CD14-positive monocyte (primary cell): ENCODE results near the gene FAM168A. TPM values are rescaled to one million over a fixed set of nuclear protein-coding genes. Genes with fewer than 3 reads are reported as not detected.
A peak's percentile ranks its signal among the peaks of the same experiment; 100 is the strongest.

Experiments used
- DNase-seq, 3 donors: peaks; one replicate each; pipeline ENCODE4 v3.0.0-alpha.2; 2011 to 2022
- H2AFZ ChIP-seq: 2 replicates; pipeline ENCODE4 v1.6.0; 2012; ENCODE audit warnings: mild to moderate bottlenecking, low read depth, low read length, inconsistent platforms; ENCODE audit not compliant: insufficient read depth, poor library complexity, severe bottlenecking
- H3K27ac ChIP-seq, 2 donors: 1 replicate in 1 of 2; 2 replicates in 1 of 2; pipeline ENCODE4 v1.5.1; 2012 to 2013; ENCODE audit warnings: low read length in 2 of 2, control low read depth in 1 of 2, inconsistent platforms in 1 of 2, low read depth in 1 of 2, mild to moderate bottlenecking in 1 of 2
- H3K27me3 ChIP-seq, 2 donors: one replicate each; pipeline versions ENCODE4 v1.6.0 to v1.6.1; 2011 to 2013; ENCODE audit warnings: low read length in 2 of 2; ENCODE audit not compliant: control insufficient read depth in 2 of 2, insufficient read depth in 2 of 2
- H3K36me3 ChIP-seq, 2 donors: replicated peaks in 1 of 2; 1 replicate in 1 of 2; 2 replicates in 1 of 2; pipeline versions ENCODE4 v1.5.1 to v1.6.1; 2012 to 2013; ENCODE audit warnings: low read length in 2 of 2, control low read depth in 1 of 2, inconsistent platforms in 1 of 2, mild to moderate bottlenecking in 1 of 2; ENCODE audit not compliant: insufficient read depth in 2 of 2, control insufficient read depth in 1 of 2
- H3K4me1 ChIP-seq, 2 donors: 1 replicate in 1 of 2; 2 replicates in 1 of 2; pipeline versions ENCODE4 v1.5.1 to v1.6.1; 2012 to 2013; ENCODE audit warnings: low read length in 2 of 2, control low read depth in 1 of 2, inconsistent platforms in 1 of 2, mild to moderate bottlenecking in 1 of 2, moderate library complexity in 1 of 2; ENCODE audit not compliant: insufficient read depth in 2 of 2, control insufficient read depth in 1 of 2
- H3K4me2 ChIP-seq: replicated peaks from 2 replicates; pipeline ENCODE3; 2012; ENCODE audit warnings: low read length, moderate library complexity, mild to moderate bottlenecking; ENCODE audit not compliant: poor library complexity, severe bottlenecking; ENCODE audit errors: extremely low read depth
- H3K4me3 ChIP-seq, 3 experiments: fragments of 200-600 bp in 1 of 3; sonication (generic) in 1 of 3; replicated peaks in 1 of 3; 1 replicate in 2 of 3; 2 replicates in 1 of 3; pipeline ENCODE4 v1.5.1; 2011 to 2013; ENCODE audit warnings: low read length in 3 of 3, mild to moderate bottlenecking in 3 of 3, control low read depth in 2 of 3, low read depth in 2 of 3, inconsistent platforms in 1 of 3, moderate library complexity in 1 of 3
- H3K79me2 ChIP-seq: 2 replicates; pipeline ENCODE4 v1.6.0; 2012; ENCODE audit warnings: mild to moderate bottlenecking, control low read depth, inconsistent platforms, low read length, moderate library complexity; ENCODE audit not compliant: insufficient read depth
- H3K9ac ChIP-seq: 2 replicates; pipeline ENCODE4 v1.6.0; 2017; ENCODE audit warnings: low read length, mild to moderate bottlenecking; ENCODE audit not compliant: insufficient read depth, poor library complexity, severe bottlenecking
- H3K9me3 ChIP-seq, 2 donors: replicated peaks in 1 of 2; 1 replicate in 1 of 2; 2 replicates in 1 of 2; pipeline versions ENCODE4 v1.5.1 to v1.6.1; 2012 to 2013; ENCODE audit warnings: low read length in 2 of 2, control low read depth in 1 of 2; ENCODE audit not compliant: control insufficient read depth in 1 of 2, insufficient read depth in 1 of 2
- H4K20me1 ChIP-seq: 2 replicates; pipeline ENCODE4 v1.6.0; 2012; ENCODE audit warnings: mild to moderate bottlenecking, low read length, control low read depth, moderate library complexity; ENCODE audit not compliant: insufficient read depth
- H3K27ac Mint-ChIP-seq, 7 donors: one replicate each; pipeline ENCODE4 v1.8.0; 2020; ENCODE audit warnings: mild to moderate bottlenecking in 7 of 7, mixed read lengths in 7 of 7, moderate library complexity in 6 of 7, inconsistent platforms in 2 of 7
- H3K27me3 Mint-ChIP-seq, 3 donors: one replicate each; pipeline ENCODE4 v1.8.0; 2021 to 2022; ENCODE audit warnings: low read depth in 3 of 3, mild to moderate bottlenecking in 3 of 3, mixed read lengths in 3 of 3, moderate library complexity in 3 of 3, inconsistent platforms in 1 of 3
- H3K36me3 Mint-ChIP-seq, 2 donors: one replicate each; pipeline ENCODE4 v1.8.0; 2020; ENCODE audit warnings: mixed read lengths in 2 of 2, inconsistent platforms in 1 of 2, mild to moderate bottlenecking in 1 of 2
- H3K4me1 Mint-ChIP-seq: one replicate; pipeline ENCODE4 v1.8.0; 2020; ENCODE audit warnings: mild to moderate bottlenecking, mixed read lengths
- H3K4me3 Mint-ChIP-seq, 2 donors: one replicate each; pipeline ENCODE4 v1.8.0; 2020; ENCODE audit warnings: mild to moderate bottlenecking in 2 of 2, mixed read lengths in 2 of 2, moderate library complexity in 1 of 2
- H3K9me3 Mint-ChIP-seq, 7 donors: one replicate each; pipeline ENCODE4 v1.8.0; 2020 to 2022; ENCODE audit warnings: mixed read lengths in 7 of 7, mild to moderate bottlenecking in 6 of 7, moderate library complexity in 6 of 7, inconsistent platforms in 2 of 7
- WGBS: methylation state at CpG from one replicate; pipeline ENCODE4 v1.1.5; 2013; ENCODE audit warnings: missing lambda C conversion rate; ENCODE audit not compliant: insufficient coverage; 5-methylcytosine and 5-hydroxymethylcytosine counted together
- intact Hi-C, 2 donors: fragments of 100-400 bp; cut with micrococcal nuclease; formaldehyde crosslinking; loops; one replicate each; pipeline versions ENCODE4 v1.15.0 to v1.15.1; 2023
- polyA plus RNA-seq, 3 donors: library from polyadenylated mRNA; depleted of rRNA in 1 of 3; unstranded in 2 of 3; stranded (reverse) in 1 of 3; fragments of 300-500 nt in 2 of 3; fragments of >200 nt in 1 of 3; fragmentation: Illumina TruSeq in 2 of 3; gene quantifications; 1 replicate in 2 of 3; 2 replicates in 1 of 3; pipeline ENCODE4 v1.2.3, GENCODE V29; 2012 to 2021
- small RNA-seq: library from RNA; depleted of rRNA; stranded (forward); fragments of <200 nt; gene quantifications from one replicate; pipeline ENCODE3, GENCODE V24; 2012; ENCODE audit warnings: low read depth; ENCODE audit not compliant: insufficient read length
- TF ChIP-seq, protein P1 (sequence below): fragments of 200-600 bp; IDR thresholded peaks from one replicate; pipeline ENCODE4 v1.8.0; 2022; ENCODE audit warnings: antibody characterized with exemption, mild to moderate bottlenecking

The FAM168A gene
- polyA plus RNA-seq, 3 donors = 1.4 to 13.3 (median 2.1) TPM

DNA sequence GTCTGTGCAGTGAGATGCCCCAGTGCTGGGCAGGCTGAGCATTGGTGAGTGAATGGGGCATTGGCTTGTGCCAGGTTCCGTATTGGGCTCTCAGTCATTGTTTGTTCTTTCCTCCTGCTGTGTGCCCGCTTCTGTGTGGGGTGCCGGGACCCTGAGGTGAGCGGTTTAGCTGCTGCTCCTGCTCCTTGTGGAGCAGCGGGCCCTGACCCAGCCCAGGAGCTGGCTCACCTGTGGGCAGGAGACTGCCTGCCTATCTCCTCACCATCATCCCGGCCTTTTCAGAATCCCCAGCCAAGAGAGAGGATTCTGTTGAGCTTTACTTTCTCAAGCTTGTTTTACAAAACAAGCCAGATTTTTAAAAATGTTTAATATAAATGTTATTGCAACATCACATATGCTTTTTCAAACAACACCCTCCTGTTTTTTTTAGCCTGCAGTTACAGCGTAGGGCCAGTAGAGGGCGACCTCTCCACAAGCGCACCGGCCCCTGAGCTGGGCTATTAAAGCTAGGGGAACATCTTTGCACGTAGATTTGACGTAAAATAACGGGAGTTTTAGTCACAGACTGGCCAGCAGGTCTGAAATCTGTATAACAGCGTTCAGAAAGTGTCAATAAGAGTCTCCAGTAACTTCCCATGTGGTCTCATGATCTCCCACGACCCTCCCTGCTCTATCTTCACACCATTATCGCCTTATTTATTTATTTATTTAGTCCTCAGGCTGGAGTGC, 246.8 kb downstream of the FAM168A start:
- 0% methylated on average over 4 of the region's 16 CpGs for WGBS
- TF ChIP-seq, protein P1, sequence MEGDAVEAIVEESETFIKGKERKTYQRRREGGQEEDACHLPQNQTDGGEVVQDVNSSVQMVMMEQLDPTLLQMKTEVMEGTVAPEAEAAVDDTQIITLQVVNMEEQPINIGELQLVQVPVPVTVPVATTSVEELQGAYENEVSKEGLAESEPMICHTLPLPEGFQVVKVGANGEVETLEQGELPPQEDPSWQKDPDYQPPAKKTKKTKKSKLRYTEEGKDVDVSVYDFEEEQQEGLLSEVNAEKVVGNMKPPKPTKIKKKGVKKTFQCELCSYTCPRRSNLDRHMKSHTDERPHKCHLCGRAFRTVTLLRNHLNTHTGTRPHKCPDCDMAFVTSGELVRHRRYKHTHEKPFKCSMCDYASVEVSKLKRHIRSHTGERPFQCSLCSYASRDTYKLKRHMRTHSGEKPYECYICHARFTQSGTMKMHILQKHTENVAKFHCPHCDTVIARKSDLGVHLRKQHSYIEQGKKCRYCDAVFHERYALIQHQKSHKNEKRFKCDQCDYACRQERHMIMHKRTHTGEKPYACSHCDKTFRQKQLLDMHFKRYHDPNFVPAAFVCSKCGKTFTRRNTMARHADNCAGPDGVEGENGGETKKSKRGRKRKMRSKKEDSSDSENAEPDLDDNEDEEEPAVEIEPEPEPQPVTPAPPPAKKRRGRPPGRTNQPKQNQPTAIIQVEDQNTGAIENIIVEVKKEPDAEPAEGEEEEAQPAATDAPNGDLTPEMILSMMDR = peak; percentile 91
- Histone ChIP-seq H3K79me2 (no peaks in the 10 kb centered on the region), H3K4me1 (peaks cover 12 to 15% of the 10 kb centered on the region in 2 donors), H3K4me3 (no peak overlapping the region), H4K20me1 (no peaks in the 10 kb centered on the region), H3K9ac (no peak overlapping the region), H3K27ac (no peak overlapping the region), H3K27me3 (no peaks in the 10 kb centered on the region), H3K4me2 (no peak overlapping the region), H3K36me3 (no peaks in the 10 kb centered on the region), H2AFZ (peak overlapping the region; percentile 2), H3K9me3 (no peaks in the 10 kb centered on the region)
- Mint-ChIP-seq H3K4me1 (peaks cover 15% of the 10 kb centered on the region), H3K27ac (peak overlapping the region in 1 of 7 donors; percentile 56), H3K4me3 (no peak overlapping the region), H3K36me3 (no peaks in the 10 kb centered on the region), H3K27me3 (peaks cover 0 to 4% (median 0%) of the 10 kb centered on the region in 3 donors), H3K9me3 (peaks cover 0 to 3% (median 0%) of the 10 kb centered on the region in 7 donors)
- intact Hi-C loops = loop anchor here (1.0 to 5.0 kb wide), 3 partner anchors 40 to 311 kb away; no protein-coding TSS in a partner anchor
- DNase-seq = peak; percentile 73 to 78 (median 74)

Small RNA genes lying within 50 kb of the gene (small RNA-seq; reads per million reads assigned to genes)
- gene AP000763.2 (not detected), gene HMGN2P38 (not detected)

Other genes starting within 250 kb of the FAM168A start
- gene RELT, start 221.7 kb downstream of the FAM168A start, polyA plus RNA-seq = 100 to 1,000 TPM in 1 of 3 donors, 10 to 100 TPM in 2; 16.4 to 265 (median 27.3) TPM
- under 1 TPM; 0.05 to 0.88 (median 0.25) TPM for gene PLEKHB1, start 48.5 kb upstream of the FAM168A start, polyA plus RNA-seq
- gene RAB6A, start 163.0 kb upstream of the FAM168A start, polyA plus RNA-seq = 10 to 100 TPM; 38.3 to 91.3 (median 78.6) TPM
- gene MRPL48, start 189.8 kb upstream of the FAM168A start, polyA plus RNA-seq = 10 to 100 TPM; 17.8 to 43.1 (median 42.9) TPM